Fibroblast of mammary gland (primary cell): ENCODE results near the gene CTNNBIP1.

Experiments
- DNase-seq: peaks from one replicate; pipeline ENCODE4 v3.0.0-alpha.2; 2010; ENCODE audit warnings: low read depth
- H3K4me3 ChIP-seq: 2 replicates; pipeline ENCODE4 v1.5.1; 2011; ENCODE audit warnings: low read depth, mild to moderate bottlenecking, low read length, moderate library complexity; ENCODE audit not compliant: control insufficient read depth
- CTCF ChIP-seq: conservative IDR thresholded peaks from 2 replicates; pipeline ENCODE4 v1.5.1; 2011; ENCODE audit warnings: low read depth, low read length, inconsistent platforms; ENCODE audit not compliant: control insufficient read depth, insufficient read depth

CTNNBIP1 gene

GRCh38 chr1:9887070-9887469, 23.0 kb downstream of the CTNNBIP1 start:
- no peak for DNase-seq
- no peak overlapping the region for H3K4me3 ChIP-seq
- no peak for TF ChIP-seq CTCF

- DNase-seq = no peak
- no peak overlapping the region for H3K4me3 ChIP-seq
- no peak for TF ChIP-seq CTCF
These were observed 23.9 kb downstream of the CTNNBIP1 start for GRCh38 chr1:9886092-9886742.

- DNase-seq = no peak
- no peak overlapping the region for H3K4me3 ChIP-seq
- no peak for TF ChIP-seq CTCF
These were observed 25.3 kb downstream of the CTNNBIP1 start for GRCh38 chr1:9884805-9885204.

- no peak for TF ChIP-seq CTCF
- DNase-seq = no peak
- H3K4me3 ChIP-seq = no peak overlapping the region
These were observed 26.3 kb downstream of the CTNNBIP1 start for GRCh38 chr1:9883585-9884449.

- DNase-seq = no peak
These were observed 27.1 kb downstream of the CTNNBIP1 start for GRCh38 chr1:9882945-9883303.

GRCh38 chr1:9882296-9882944, 27.6 kb downstream of the CTNNBIP1 start:
- DNase-seq = no peak
- H3K4me3 ChIP-seq = no peak overlapping the region
- TF ChIP-seq CTCF = no peak

More at GRCh38 chr1:9882945-9883303, 27.1 kb downstream of the CTNNBIP1 start:
- no peak overlapping the region for H3K4me3 ChIP-seq
- no peak for TF ChIP-seq CTCF
